Measurements from ENCODE around the gene C16orf87. TPM values are rescaled to one million over a fixed set of nuclear protein-coding genes. Genes with fewer than 3 reads are reported as not detected.
A peak's percentile ranks its signal among the peaks of the same experiment; 100 is the strongest.

The C16orf87 gene
- total RNA-seq, 1 experiment from 2014 or later, result 27.1 TPM

DNA sequence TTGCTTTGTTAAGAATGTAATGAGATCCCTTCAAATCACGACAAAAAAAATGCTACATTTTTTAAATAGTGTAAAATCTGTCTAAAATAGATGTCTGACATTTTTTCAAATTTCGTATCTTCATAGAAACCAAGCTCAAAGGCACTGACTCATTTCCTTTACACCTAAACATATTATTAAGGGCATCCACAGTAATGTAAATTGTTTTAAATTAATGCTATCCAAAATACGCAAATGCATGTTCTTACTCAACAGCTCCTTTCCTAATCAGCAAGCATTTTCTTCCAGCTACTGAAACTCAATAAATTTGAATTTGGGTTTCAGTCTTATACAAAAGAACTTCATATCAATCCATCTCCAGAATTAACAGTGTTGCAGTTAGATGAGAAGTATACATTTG, 4.3 kb downstream of the C16orf87 start:
- POLR2A ChIA-PET (ENCODE audit: low non-redundant PET), result no interaction called here
- CTCF ChIA-PET, result interaction anchor here (0.5 to 1.1 kb wide), 2 partner anchors 16 to 25 kb away, joined by 4 read pairs; no protein-coding TSS in a partner anchor

DNA sequence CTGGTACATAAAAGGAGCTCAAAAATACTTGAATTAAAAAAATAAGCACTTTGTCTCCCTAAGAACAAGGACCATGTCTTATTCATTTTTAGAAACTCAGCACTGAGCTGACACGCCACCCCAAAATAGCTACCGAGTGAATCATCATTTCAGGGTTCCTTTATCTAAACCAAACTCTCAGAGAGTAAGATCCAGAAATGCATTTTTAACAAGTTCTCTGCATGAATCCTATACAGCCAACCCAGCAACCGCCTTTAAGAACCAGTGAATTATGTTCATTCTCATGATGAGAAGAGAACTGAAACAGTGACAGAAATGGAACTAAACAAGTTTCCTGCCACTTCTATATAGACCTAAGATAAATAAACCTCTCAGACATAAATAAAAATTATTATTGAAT, 8.7 kb downstream of the C16orf87 start:
- Histone ChIP-seq H3K4me3 (ENCODE audit: low read depth, low read length, poor library complexity, severe bottlenecking) (no peak overlapping the region), H3K9me3 (ENCODE audit: low read depth, low read length, poor library complexity, severe bottlenecking) (no peaks in the 10 kb centered on the region), H3K36me3 (ENCODE audit: insufficient read depth, low read length, poor library complexity, severe bottlenecking) (peaks cover 17% of the 10 kb centered on the region), H3K27ac (ENCODE audit: low read depth, low read length, poor library complexity, severe bottlenecking) (peak overlapping the region; percentile 13), H3K4me1 (ENCODE audit: insufficient read depth, low read length, poor library complexity, severe bottlenecking) (peaks cover 15% of the 10 kb centered on the region), H3K27me3 (replicated peaks; ENCODE audit: insufficient read depth, low read depth, low read length, poor library complexity) (no peaks in the 10 kb centered on the region)
- no TSS peak for BruUV-seq (replicated peaks)
- POLR2A ChIA-PET (ENCODE audit: low non-redundant PET), result no interaction called here
- CTCF ChIA-PET, result no interaction called here
- TF ChIP-seq EZH2 (IDR thresholded peaks at IDR 0.05; ENCODE audit: borderline replicate concordance, low read depth, low read length, poor library complexity, severe bottlenecking), result no peak
- intact Hi-C loops (cut with micrococcal nuclease; ENCODE audit: unreplicated experiment), result no loop called here
- DNase-seq (ENCODE audit: low spot score), result peak; percentile 26

More for the DNA sequence above, 4.3 kb downstream of the C16orf87 start:
- TF ChIP-seq, protein P1, sequence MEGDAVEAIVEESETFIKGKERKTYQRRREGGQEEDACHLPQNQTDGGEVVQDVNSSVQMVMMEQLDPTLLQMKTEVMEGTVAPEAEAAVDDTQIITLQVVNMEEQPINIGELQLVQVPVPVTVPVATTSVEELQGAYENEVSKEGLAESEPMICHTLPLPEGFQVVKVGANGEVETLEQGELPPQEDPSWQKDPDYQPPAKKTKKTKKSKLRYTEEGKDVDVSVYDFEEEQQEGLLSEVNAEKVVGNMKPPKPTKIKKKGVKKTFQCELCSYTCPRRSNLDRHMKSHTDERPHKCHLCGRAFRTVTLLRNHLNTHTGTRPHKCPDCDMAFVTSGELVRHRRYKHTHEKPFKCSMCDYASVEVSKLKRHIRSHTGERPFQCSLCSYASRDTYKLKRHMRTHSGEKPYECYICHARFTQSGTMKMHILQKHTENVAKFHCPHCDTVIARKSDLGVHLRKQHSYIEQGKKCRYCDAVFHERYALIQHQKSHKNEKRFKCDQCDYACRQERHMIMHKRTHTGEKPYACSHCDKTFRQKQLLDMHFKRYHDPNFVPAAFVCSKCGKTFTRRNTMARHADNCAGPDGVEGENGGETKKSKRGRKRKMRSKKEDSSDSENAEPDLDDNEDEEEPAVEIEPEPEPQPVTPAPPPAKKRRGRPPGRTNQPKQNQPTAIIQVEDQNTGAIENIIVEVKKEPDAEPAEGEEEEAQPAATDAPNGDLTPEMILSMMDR (conservative IDR thresholded peaks at IDR 0.05; ENCODE audit: low read depth, low read length), result no peak
- TF ChIP-seq EZH2 (IDR thresholded peaks at IDR 0.05; ENCODE audit: borderline replicate concordance, low read depth, low read length, poor library complexity, severe bottlenecking), result no peak
- H3K9me3 ChIP-seq (ENCODE audit: low read depth, low read length, poor library complexity, severe bottlenecking), result peaks cover 4% of the 10 kb centered on the region
- peak; percentile 25 for DNase-seq (ENCODE audit: low spot score)
- intact Hi-C loops (cut with micrococcal nuclease; ENCODE audit: unreplicated experiment), result no loop called here
- no TSS peak for BruUV-seq (replicated peaks)
- peaks cover 17% of the 10 kb centered on the region for H3K36me3 ChIP-seq (ENCODE audit: insufficient read depth, low read length, poor library complexity, severe bottlenecking)
- peaks cover 24% of the 10 kb centered on the region for H3K4me1 ChIP-seq (ENCODE audit: insufficient read depth, low read length, poor library complexity, severe bottlenecking)
- peak overlapping the region; percentile 21 for H3K27ac ChIP-seq (ENCODE audit: low read depth, low read length, poor library complexity, severe bottlenecking)
- H3K27me3 ChIP-seq (replicated peaks; ENCODE audit: insufficient read depth, low read depth, low read length, poor library complexity), result no peaks in the 10 kb centered on the region
- no peak overlapping the region for H3K4me3 ChIP-seq (ENCODE audit: low read depth, low read length, poor library complexity, severe bottlenecking)

DNA sequence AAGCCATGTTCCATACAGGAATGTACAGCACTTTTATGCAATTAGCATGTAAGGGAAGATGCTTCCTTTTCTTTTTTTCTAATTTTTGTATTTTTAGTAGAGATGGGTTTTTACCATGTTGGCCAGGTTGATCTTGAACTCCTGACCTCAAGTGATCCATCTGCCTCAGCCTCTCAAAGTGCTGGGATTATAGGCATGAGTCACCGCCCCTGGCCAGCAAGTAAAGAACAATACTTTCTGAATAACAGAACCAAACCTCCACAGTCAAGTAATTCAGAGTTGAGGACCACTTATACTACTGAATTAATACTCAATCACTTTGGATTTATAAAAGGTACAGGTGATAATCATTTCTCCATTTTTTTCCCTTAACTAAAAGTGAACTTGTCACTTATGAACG, 13.0 kb downstream of the C16orf87 start:
- intact Hi-C loops (cut with micrococcal nuclease; ENCODE audit: unreplicated experiment), result no loop called here
- Histone ChIP-seq H3K9me3 (ENCODE audit: low read depth, low read length, poor library complexity, severe bottlenecking) (peaks cover 17% of the 10 kb centered on the region), H3K27ac (ENCODE audit: low read depth, low read length, poor library complexity, severe bottlenecking) (no peak overlapping the region), H3K27me3 (replicated peaks; ENCODE audit: insufficient read depth, low read depth, low read length, poor library complexity) (no peaks in the 10 kb centered on the region), H3K4me1 (ENCODE audit: insufficient read depth, low read length, poor library complexity, severe bottlenecking) (no peaks in the 10 kb centered on the region), H3K4me3 (ENCODE audit: low read depth, low read length, poor library complexity, severe bottlenecking) (no peak overlapping the region), H3K36me3 (ENCODE audit: insufficient read depth, low read length, poor library complexity, severe bottlenecking) (peaks cover 16% of the 10 kb centered on the region)
- ChIA-PET POLR2A (ENCODE audit: low non-redundant PET) (no interaction called here), CTCF (no interaction called here)
- DNase-seq (ENCODE audit: low spot score), result no peak
- TF ChIP-seq EZH2 (IDR thresholded peaks at IDR 0.05; ENCODE audit: borderline replicate concordance, low read depth, low read length, poor library complexity, severe bottlenecking), result no peak
- TF ChIP-seq, protein P1 (conservative IDR thresholded peaks at IDR 0.05; ENCODE audit: low read depth, low read length), result no peak
- BruUV-seq (replicated peaks), result no TSS peak

DNA sequence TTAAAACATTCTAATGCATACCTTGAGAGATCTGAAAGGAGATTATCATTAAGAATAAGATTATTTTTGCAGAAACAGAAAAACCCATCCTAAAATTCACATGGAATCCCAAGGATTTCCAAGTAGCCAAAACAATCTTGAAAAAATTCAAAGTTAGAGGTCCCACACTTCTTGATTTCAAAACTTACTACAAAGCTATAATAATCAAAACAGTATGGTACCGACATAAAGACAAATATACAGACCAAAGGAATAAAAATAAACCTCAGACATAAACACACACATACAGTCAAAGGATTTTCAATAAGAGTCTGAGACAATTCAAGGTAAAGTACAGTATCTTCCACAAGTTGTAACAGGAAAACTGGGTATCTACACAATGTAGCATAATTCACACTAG, 16.2 kb downstream of the C16orf87 start:
- ChIA-PET CTCF (no interaction called here), POLR2A (ENCODE audit: low non-redundant PET) (no interaction called here)
- H3K9me3 ChIP-seq (ENCODE audit: low read depth, low read length, poor library complexity, severe bottlenecking), result peaks cover 17% of the 10 kb centered on the region
- no peak overlapping the region for H3K27ac ChIP-seq (ENCODE audit: low read depth, low read length, poor library complexity, severe bottlenecking)
- peaks cover 5% of the 10 kb centered on the region for H3K4me1 ChIP-seq (ENCODE audit: insufficient read depth, low read length, poor library complexity, severe bottlenecking)
- TF ChIP-seq, protein P1 (conservative IDR thresholded peaks at IDR 0.05; ENCODE audit: low read depth, low read length), result no peak
- no peak for TF ChIP-seq EZH2 (IDR thresholded peaks at IDR 0.05; ENCODE audit: borderline replicate concordance, low read depth, low read length, poor library complexity, severe bottlenecking)
- no peaks in the 10 kb centered on the region for H3K27me3 ChIP-seq (replicated peaks; ENCODE audit: insufficient read depth, low read depth, low read length, poor library complexity)
- H3K4me3 ChIP-seq (ENCODE audit: low read depth, low read length, poor library complexity, severe bottlenecking), result no peak overlapping the region
- DNase-seq (ENCODE audit: low spot score), result no peak
- no TSS peak for BruUV-seq (replicated peaks)
- peaks cover 14% of the 10 kb centered on the region for H3K36me3 ChIP-seq (ENCODE audit: insufficient read depth, low read length, poor library complexity, severe bottlenecking)
- intact Hi-C loops (cut with micrococcal nuclease; ENCODE audit: unreplicated experiment), result no loop called here

Data from A673 (cell line).